HepG2 (cell line): Measurements from ENCODE around the gene CCDC6. TPM values are rescaled to one million over a fixed set of nuclear protein-coding genes. Genes with fewer than 3 reads are reported as not detected.
A peak's percentile ranks its signal among the peaks of the same experiment; 100 is the strongest.

Experiments
- ATAC-seq: fragments of 200-7000 bp; cut with Tn5 transposase; 3 replicates; pipeline ENCODE4 v1.9.1; 2020; ENCODE audit warnings: mild to moderate bottlenecking, moderate library complexity
- Bru-seq: library from RNA; stranded (reverse); fragments of 400-500 nt; gene quantifications from one replicate; lab custom pipeline; 2021; lab: Mats Ljungman, UMichigan
- BruChase-seq, 2 experiments: library from RNA; stranded (reverse); fragments of 400-500 nt; gene quantifications; one replicate each; lab custom pipeline; 2021; lab: Mats Ljungman, UMichigan
- BruUV-seq: library from RNA; stranded (reverse); fragments of 400-500 nt; replicated peaks from 2 replicates; lab custom pipeline; 2021; lab: Mats Ljungman, UMichigan
- CTCF ChIA-PET: fragments of 300-600 bp; formaldehyde crosslinking; extraction: SDS; loops from one replicate; lab custom pipeline; 2021; ENCODE audit warnings: low total read pairs, inconsistent platforms, low intra/inter-chr PET ratio; lab: Yijun Ruan, JAX
- POLR2A ChIA-PET: fragments of 350-600 bp; sonication (Branson Sonifier 250); formaldehyde crosslinking; loops from one replicate; lab custom pipeline; 2020; ENCODE audit warnings: antibody characterized with exemption, inconsistent platforms; lab: Yijun Ruan, JAX
- DNase-seq: peaks from one replicate; pipeline ENCODE4 v3.0.0-alpha.2; 2015; ENCODE audit warnings: low spot score
- FAIRE-seq: peaks from 3 replicates; lab custom pipeline; 2011; peaks lifted over from hg19 to GRCh38; lab: Jason Lieb, UNC
- H2AFZ ChIP-seq: one replicate; pipeline ENCODE4 v1.6.1; 2011; ENCODE audit warnings: low read length, inconsistent platforms
- H3K27ac ChIP-seq: fragments of 300-600 bp; 3 replicates; pipeline ENCODE4 v1.8.0; 2011; ENCODE audit warnings: mixed run types, mild to moderate bottlenecking, mixed read lengths, low read length, inconsistent platforms; ENCODE audit not compliant: insufficient read depth; ENCODE audit errors: extremely low read length
- H3K27me3 ChIP-seq, 2 experiments: fragments of 200-600 bp in 1 of 2; 2 replicates in 1 of 2; 3 replicates in 1 of 2; pipeline versions ENCODE4 v1.6.0 to v1.8.0; 2011; ENCODE audit warnings: low read length in 2 of 2, mild to moderate bottlenecking in 2 of 2, moderate library complexity in 2 of 2, inconsistent platforms in 1 of 2; ENCODE audit not compliant: insufficient read depth in 2 of 2, control insufficient read depth in 1 of 2
- H3K36me3 ChIP-seq, 2 experiments: fragments of 200-600 bp in 1 of 2; replicated peaks in 1 of 2; 2 replicates in 1 of 2; 3 replicates in 1 of 2; pipeline versions ENCODE4 v1.5.1 to v1.8.0; 2011; ENCODE audit warnings: low read length in 2 of 2, inconsistent platforms in 1 of 2; ENCODE audit not compliant: insufficient read depth in 2 of 2, control insufficient read depth in 1 of 2
- H3K4me1 ChIP-seq: 2 replicates; pipeline ENCODE4 v1.5.1; 2012; ENCODE audit warnings: low read length, inconsistent platforms; ENCODE audit not compliant: insufficient read depth
- H3K4me2 ChIP-seq: 2 replicates; pipeline ENCODE4 v1.6.0; 2011; ENCODE audit warnings: low read depth, low read length, inconsistent platforms
- H3K4me3 ChIP-seq, 3 experiments: fragments of 200-600 bp in 1 of 3; sonication (generic), shearing (Covaris generic) in 1 of 3; replicated peaks in 1 of 3; 2 replicates each; pipeline ENCODE4 v1.5.1; 2011 to 2016; ENCODE audit warnings: low read length in 3 of 3, inconsistent platforms in 2 of 3, low read depth in 2 of 3, mild to moderate bottlenecking in 2 of 3, control low read depth in 1 of 3, mixed read lengths in 1 of 3; ENCODE audit not compliant: insufficient read depth in 1 of 3
- H3K79me2 ChIP-seq: one replicate; pipeline ENCODE4 v1.6.1; 2011; ENCODE audit warnings: low read length, inconsistent platforms; ENCODE audit not compliant: insufficient read depth
- H3K9ac ChIP-seq: 2 replicates; pipeline ENCODE4 v1.6.0; 2011; ENCODE audit warnings: mild to moderate bottlenecking, low read depth, low read length, inconsistent platforms; ENCODE audit not compliant: insufficient read depth
- H3K9me3 ChIP-seq: 2 replicates; pipeline ENCODE4 v1.5.1; 2012; ENCODE audit warnings: mild to moderate bottlenecking, low read length
- H4K20me1 ChIP-seq: 2 replicates; pipeline ENCODE4 v1.6.0; 2011; ENCODE audit warnings: inconsistent platforms, mild to moderate bottlenecking, low read length, moderate library complexity; ENCODE audit not compliant: insufficient read depth
- AFF4 ChIP-seq: sonication (generic); formaldehyde crosslinking; IDR thresholded peaks from 2 replicates; pipeline ENCODE4 v1.4.0; 2020; ENCODE audit warnings: missing genetic modification reagents
- IKZF4 ChIP-seq: sonication (generic); formaldehyde crosslinking; IDR thresholded peaks from 2 replicates; pipeline ENCODE4 v1.5.1; 2020; ENCODE audit warnings: borderline replicate concordance, mild to moderate bottlenecking, low read depth, missing genetic modification reagents; ENCODE audit errors: not compliant biosample characterization
- RCOR2 ChIP-seq: IDR thresholded peaks from 2 replicates; pipeline ENCODE4 v1.6.1; 2016; ENCODE audit warnings: missing biosample characterization, missing genetic modification reagents
- SIN3A ChIP-seq: IDR thresholded peaks from 2 replicates; pipeline ENCODE4 v1.6.1; 2011; ENCODE audit warnings: low read depth, mild to moderate bottlenecking, control low read depth, low read length, borderline replicate concordance
- SYNCRIP ChIP-seq: fragments of 200-400 bp; formaldehyde crosslinking; IDR thresholded peaks from 2 replicates; pipeline ENCODE4 v1.6.1; 2018; ENCODE audit warnings: mild to moderate bottlenecking, low read depth, low read length; ENCODE audit not compliant: insufficient read depth
- ZMYM4 ChIP-seq: sonication (generic); formaldehyde crosslinking; IDR thresholded peaks from 2 replicates; pipeline ENCODE4 v1.8.1; 2023; ENCODE audit warnings: mild to moderate bottlenecking, missing genetic modification reagents
- ZNF33A ChIP-seq: sonication (generic); formaldehyde crosslinking; IDR thresholded peaks from 2 replicates; pipeline ENCODE4 v1.5.1; 2020; ENCODE audit warnings: missing genetic modification reagents, mild to moderate bottlenecking, moderate library complexity, borderline replicate concordance
- ZNF468 ChIP-seq: sonication (generic); formaldehyde crosslinking; IDR thresholded peaks from 2 replicates; pipeline ENCODE4 v1.8.0; 2022; ENCODE audit warnings: mild to moderate bottlenecking, moderate library complexity, missing genetic modification reagents
- ZNF543 ChIP-seq: sonication (generic); formaldehyde crosslinking; IDR thresholded peaks from 2 replicates; pipeline ENCODE4 v1.4.0; 2020; ENCODE audit warnings: mild to moderate bottlenecking, missing genetic modification reagents
- ZNF552 ChIP-seq: sonication (generic); formaldehyde crosslinking; IDR thresholded peaks from 2 replicates; pipeline ENCODE4 v1.9.0; 2022; ENCODE audit warnings: missing genetic modification reagents, mild to moderate bottlenecking, borderline replicate concordance
- ZNF761 ChIP-seq: sonication (generic); formaldehyde crosslinking; conservative IDR thresholded peaks from 2 replicates; pipeline ENCODE4 v1.4.0; 2020; ENCODE audit warnings: mild to moderate bottlenecking, missing genetic modification reagents
- ZNF773 ChIP-seq: sonication (generic); formaldehyde crosslinking; IDR thresholded peaks from 2 replicates; pipeline ENCODE4 v1.4.0; 2020; ENCODE audit warnings: missing genetic modification reagents, borderline replicate concordance
- WGBS: methylation state at CpG from one replicate; pipeline ENCODE4 v1.1.6; 2017; ENCODE audit warnings: low lambda C conversion rate; 5-methylcytosine and 5-hydroxymethylcytosine counted together
- in situ Hi-C: cut with HindIII; loops from 2 replicates; pipeline ENCODE4 v1.10.0; 2017; ENCODE audit warnings: low pct_unique_long_range_greater_than_20kb; ENCODE audit not compliant: extremely low pct_ligation_motif_present
- intact Hi-C: fragments of 100-400 bp; cut with micrococcal nuclease; formaldehyde crosslinking; loops from one replicate; pipeline ENCODE4 v1.10.0; 2022; ENCODE audit not compliant: unreplicated experiment
- long read RNA-seq, 2 experiments: library from RNA in 1 of 2; library from polyadenylated mRNA in 1 of 2; stranded (forward) in 1 of 2; unstranded in 1 of 2; transcript quantifications; one replicate each; pipeline ENCODE4 v2.0.0, GENCODE V29; 2019 to 2022
- polyA minus RNA-seq, 3 experiments: library from RNA; depleted of rRNA, polyadenylated mRNA; stranded (reverse); fragments of >200 nt; gene quantifications; 2 replicates each; pipeline ENCODE4 v1.2.3, GENCODE V29; 2011; ENCODE audit warnings: low replicate concordance in 1 of 3
- polyA plus RNA-seq, 8 experiments: library from polyadenylated mRNA; depleted of rRNA in 3 of 8; stranded (reverse) in 7 of 8; unstranded in 1 of 8; fragments of >200 nt; fragmentation: Illumina TruSeq in 4 of 8; extraction: Trizol in 4 of 8; gene quantifications; 2 replicates each; pipeline versions ENCODE4 v1.2.1 to v1.2.3, GENCODE V29; 2011 to 2016; ENCODE audit warnings: low read depth in 4 of 8, missing spikeins in 1 of 8, mixed read lengths in 1 of 8; ENCODE audit not compliant: insufficient read depth in 1 of 8
- total RNA-seq, 5 experiments: library from RNA; depleted of rRNA; stranded (reverse); fragments of >200 nt; fragmentation: Illumina TruSeq; extraction: Trizol; gene quantifications; 2 replicates each; pipeline ENCODE4 v1.2.3, GENCODE V29; 2016; ENCODE audit warnings: low read depth in 1 of 5

Gene CCDC6
- total RNA-seq (2016; rRNA removed; fragmentation: Illumina TruSeq; extraction: Trizol) (18.3 and 34.1 TPM in 2 replicates), polyA plus RNA-seq (2011; rRNA removed) (15.4 and 17.9 TPM in 2 replicates), polyA minus RNA-seq (2011; rRNA and poly(A)+ RNA removed; ENCODE audit: low replicate concordance) (30.5 and 36.4 TPM in 2 replicates), Bru-seq, nascent RNA (percentile 81 among the genes with signal in this experiment), BruChase-seq, experiment 1, labeled RNA remaining after a 6-hour chase (percentile 83 among the genes with signal in this experiment), BruChase-seq, experiment 2, labeled RNA remaining after a 2-hour chase (percentile 75 among the genes with signal in this experiment)
- 4.9 and 5.1 TPM in 2 replicates for total RNA-seq (2016; cell fraction: cytosol; rRNA removed; fragmentation: Illumina TruSeq; extraction: Trizol; ENCODE audit: low read depth)
- total RNA-seq (2016; cell fraction: insoluble cytoplasmic fraction; rRNA removed; fragmentation: Illumina TruSeq; extraction: Trizol), result 17.2 and 31.8 TPM in 2 replicates
- 24.4 and 29.6 TPM in 2 replicates for total RNA-seq (2016; cell fraction: membrane; rRNA removed; fragmentation: Illumina TruSeq; extraction: Trizol)
- total RNA-seq (2016; cell fraction: nucleus; rRNA removed; fragmentation: Illumina TruSeq; extraction: Trizol), result 22.7 and 23.4 TPM in 2 replicates
- polyA plus RNA-seq (2011; cell fraction: cytosol; rRNA removed), result 12.4 and 14.6 TPM in 2 replicates
- 6.3 and 7.6 TPM in 2 replicates for polyA plus RNA-seq (2011; cell fraction: nucleus; rRNA removed)
- 15.0 and 16.0 TPM in 2 replicates for polyA plus RNA-seq (2012)
- 4.1 and 4.6 TPM in 2 replicates for polyA plus RNA-seq (2016; cell fraction: cytosol; fragmentation: Illumina TruSeq; extraction: Trizol; ENCODE audit: low read depth)
- polyA plus RNA-seq (2016; cell fraction: insoluble cytoplasmic fraction; fragmentation: Illumina TruSeq; extraction: Trizol; ENCODE audit: low read depth), result 30.5 and 32.8 TPM in 2 replicates
- 14.5 and 19.3 TPM in 2 replicates for polyA plus RNA-seq (2016; cell fraction: membrane; fragmentation: Illumina TruSeq; extraction: Trizol; ENCODE audit: low read depth)
- 17.8 and 18.7 TPM in 2 replicates for polyA plus RNA-seq (2016; cell fraction: nucleus; fragmentation: Illumina TruSeq; extraction: Trizol; ENCODE audit: insufficient read depth, low read depth)
- 29.7 and 30.0 TPM in 2 replicates for polyA minus RNA-seq (2011; cell fraction: cytosol; rRNA and poly(A)+ RNA removed)
- polyA minus RNA-seq (2011; cell fraction: nucleus; rRNA and poly(A)+ RNA removed), result 26.0 and 32.1 TPM in 2 replicates
- long read RNA-seq, experiment 1, full-length matches to known transcripts, result 1 of 5 reads
- long read RNA-seq, experiment 1, partial matches to known transcripts, result 1 of 5 reads
- long read RNA-seq, experiment 1, other reads (novel, unspliced or antisense), result 3 of 5 reads
- long read RNA-seq, experiment 2, full-length matches to known transcripts, result 6 of 74 reads
- long read RNA-seq, experiment 2, partial matches to known transcripts, result 5 of 74 reads
- long read RNA-seq, experiment 2, other reads (novel, unspliced or antisense), result 63 of 74 reads

GRCh38 chr10:59906417-59907202 is at the start of gene CCDC6:
TSS of gene CCDC6 (minus strand) at chr10:59906556. CDS start at chr10:59906424, 132 bp downstream.
- FAIRE-seq, result no peak
- in situ Hi-C loops, result no loop called here
- peak; percentile 87 for TF ChIP-seq ZNF543
- TF ChIP-seq ZMYM4 (CRISPR knock-in tag), result peak; percentile 89
- no peak; the same call in 1 of the 2 replicates for TF ChIP-seq ZNF552 (CRISPR knock-in tag)
- peak; percentile 56; the same call in 1 of the 2 replicates for TF ChIP-seq SIN3A
- no peak for TF ChIP-seq ZNF468 (CRISPR knock-in tag)
- TF ChIP-seq ZNF761 (CRISPR knock-in tag), result no peak; the same call in 1 of the 2 replicates
- no peak for TF ChIP-seq IKZF4 (CRISPR knock-in tag)
- TF ChIP-seq SYNCRIP, result no peak
- TF ChIP-seq ZNF773 (CRISPR knock-in tag), result no peak
- TF ChIP-seq RCOR2 (CRISPR knock-in tag), result peak; percentile 69
- TF ChIP-seq ZNF33A, result peak; percentile 61; the same call in 1 of the 2 replicates
- peak; percentile 34; the same call in 1 of the 2 replicates for TF ChIP-seq AFF4

More at GRCh38 chr10:59906417-59907202, at the start of gene CCDC6:
- ChIA-PET CTCF (no interaction called here), POLR2A (interaction anchor here (0.6 to 2.7 kb wide), 6 partner anchors 9 to 65 kb away, joined by 3 to 19 read pairs (median 5); no protein-coding TSS in a partner anchor)
- Histone ChIP-seq H4K20me1 (peaks cover 8% of the 10 kb centered on the region), H3K4me1 (peaks cover 53% of the 10 kb centered on the region), H3K27ac (peak within 1 kb of the TSS; percentile 90), H2AFZ (peak within 1 kb of the TSS; percentile 76), H3K79me2 (peaks cover 44% of the 10 kb centered on the region), H3K9me3 (no peaks in the 10 kb centered on the region), H3K4me2 (peak within 1 kb of the TSS; percentile 95), H3K27me3 (no peaks in the 10 kb centered on the region; a peak in 1 of 5 replicates), H3K4me3 (peak within 1 kb of the TSS; percentile 94 to 100 (median 97)), H3K36me3 (no peaks in the 10 kb centered on the region), H3K9ac (peak within 1 kb of the TSS; percentile 91)
- ATAC-seq, result peak; percentile 93
- intact Hi-C loops, result loop anchor here (1.0 to 5.0 kb wide), 6 partner anchors 11 to 280 kb away; no protein-coding TSS in a partner anchor
- 0% methylated on average over 2 of the region's 64 CpGs for WGBS
- no TSS peak for BruUV-seq
- DNase-seq, result peak; percentile 86
